ENCODE measurements around the gene CLEC2L. TPM values are rescaled to one million over a fixed set of nuclear protein-coding genes. Genes with fewer than 3 reads are reported as not detected.

CLEC2L gene
- total RNA-seq, 1 donor from 2014 or later, result not detected

DNA sequence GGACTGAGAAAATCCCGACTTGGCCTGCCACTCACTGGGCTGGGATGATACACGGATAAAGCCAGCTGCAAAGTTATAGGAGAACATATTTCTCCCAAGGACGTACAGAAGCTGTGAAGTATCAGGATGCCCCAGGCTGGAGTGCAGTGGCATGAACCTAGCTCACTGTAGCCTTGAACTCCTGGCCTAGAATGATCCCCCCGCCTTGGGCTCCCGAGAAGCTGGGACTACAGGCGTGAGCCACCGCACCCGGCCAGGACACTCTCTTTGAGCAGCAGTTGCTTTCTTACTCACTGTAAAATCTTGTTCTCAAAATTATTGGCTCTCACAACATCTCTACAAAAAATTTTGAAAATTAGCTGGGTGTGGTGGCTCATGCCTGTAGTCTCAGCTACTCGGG, 50.4 kb downstream of the CLEC2L start:
- DNase-seq (ENCODE audit: extremely low read depth, low read depth, low spot score), result no peak

GRCh38 chr7:139574618-139575337, 51.3 kb downstream of the CLEC2L start:
- no peak for DNase-seq (ENCODE audit: extremely low read depth, low read depth, low spot score)

- no peak for DNase-seq (ENCODE audit: extremely low read depth, low read depth, low spot score)
Observed at GRCh38 chr7:139575338-139575680, 51.8 kb downstream of the CLEC2L start.

DNA sequence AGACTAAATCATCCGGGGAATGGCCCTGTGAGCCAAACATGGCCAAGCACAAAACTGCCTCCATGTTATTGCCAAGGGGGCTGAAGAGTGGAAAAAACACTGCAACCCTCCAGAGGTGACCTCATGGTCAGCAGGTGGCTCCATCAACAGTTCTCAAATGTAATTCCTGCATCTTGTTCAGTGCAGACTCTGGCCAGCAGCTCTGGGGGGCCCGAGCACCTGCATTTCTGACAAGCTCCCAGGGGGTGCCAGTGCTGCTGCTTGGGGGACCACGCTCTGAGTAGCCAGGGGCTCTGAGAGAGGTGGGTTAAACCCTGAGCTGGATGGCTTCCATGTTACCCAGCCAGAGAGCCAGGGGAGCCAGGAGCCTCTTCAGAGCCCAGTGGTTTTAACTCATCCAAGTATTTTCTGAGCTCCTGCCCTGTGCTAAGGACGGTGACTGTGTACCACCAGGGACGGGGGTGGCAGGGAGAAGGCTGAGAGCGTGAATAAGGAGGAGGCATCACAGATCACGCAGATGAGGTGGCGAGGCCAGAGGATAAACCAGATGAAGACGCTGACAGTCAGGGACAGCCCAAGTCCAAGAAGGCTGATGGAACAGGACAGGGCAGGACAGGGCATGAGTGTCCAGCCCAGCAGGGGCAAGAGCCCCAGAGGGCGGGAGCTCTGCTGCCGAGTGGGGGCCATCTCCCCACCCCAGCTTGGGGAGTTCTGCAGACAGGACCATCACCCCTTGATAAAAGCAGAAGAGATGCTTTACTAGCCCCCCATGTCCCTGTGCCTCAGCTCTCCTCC, 52.9 kb downstream of the CLEC2L start:
- no peak for DNase-seq (ENCODE audit: extremely low read depth, low read depth, low spot score)

- no peak for DNase-seq (ENCODE audit: extremely low read depth, low read depth, low spot score)
Observed at GRCh38 chr7:139580435-139580834, 57.0 kb downstream of the CLEC2L start.

DNA sequence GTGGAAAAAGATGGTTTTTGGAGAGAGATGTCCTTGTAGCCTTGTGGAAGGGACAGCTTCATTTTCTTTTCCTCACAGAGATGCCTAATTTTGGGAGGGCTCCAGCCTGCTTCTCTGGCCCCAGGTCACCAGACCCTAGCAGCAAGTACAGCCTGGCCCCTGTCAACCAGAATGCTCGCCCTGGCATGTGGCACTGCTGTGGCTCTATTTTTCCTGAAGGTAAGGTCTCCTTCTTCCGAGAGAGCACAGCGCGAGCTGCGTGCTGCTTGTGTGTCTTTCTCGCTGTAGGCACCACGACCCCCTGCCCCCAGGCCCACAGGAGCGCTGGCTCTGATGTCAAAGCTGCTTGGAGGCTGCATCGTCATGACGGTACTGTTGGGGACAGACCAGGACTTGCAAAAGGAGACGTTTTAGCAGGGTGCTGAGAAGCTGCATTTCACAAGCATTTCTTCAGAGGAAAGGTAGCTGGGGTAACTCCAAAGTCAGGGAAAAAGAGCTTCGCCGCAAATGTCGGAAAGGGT, 58.7 kb downstream of the CLEC2L start:
- no peak for DNase-seq (ENCODE audit: extremely low read depth, low read depth, low spot score)

GRCh38 chr7:139582671-139583155, 59.2 kb downstream of the CLEC2L start:
- no peak for DNase-seq (ENCODE audit: extremely low read depth, low read depth, low spot score)

DNA sequence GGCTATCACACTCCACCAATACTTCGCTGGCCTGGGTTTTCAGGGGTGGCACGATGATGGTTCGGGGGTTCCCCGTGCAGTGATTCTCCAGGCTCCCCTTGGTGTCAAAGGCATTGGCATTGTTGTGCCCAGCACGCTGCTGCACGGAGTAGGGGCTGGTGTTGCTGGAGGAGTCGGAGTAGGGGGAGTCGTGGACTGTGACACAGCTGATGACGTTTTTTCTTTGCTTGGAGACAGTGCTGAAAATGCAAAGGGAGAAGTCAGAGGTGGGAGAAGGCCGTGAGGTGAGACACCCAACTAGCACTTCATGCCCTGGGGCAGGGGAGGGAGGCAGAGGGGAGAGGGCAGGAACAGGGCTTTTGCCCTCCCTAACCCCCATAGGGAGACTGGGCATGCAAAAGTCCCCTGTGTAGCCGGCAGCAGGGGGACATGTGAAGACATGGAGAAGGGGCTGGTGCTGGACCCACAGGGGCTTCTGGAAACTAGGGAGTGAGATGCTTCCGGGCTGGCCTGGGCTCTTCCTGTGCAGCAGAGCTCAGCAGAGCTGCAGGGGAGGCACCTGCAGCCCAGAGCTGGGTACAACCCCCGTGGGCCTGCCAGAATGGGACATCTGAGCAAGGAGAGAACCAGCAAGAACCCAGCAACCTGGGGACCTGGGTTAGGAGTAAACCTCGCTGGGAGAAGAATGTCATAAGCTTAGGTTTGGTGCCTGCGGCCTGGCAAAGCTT, 60.5 kb downstream of the CLEC2L start:
- no peak for DNase-seq (ENCODE audit: extremely low read depth, low read depth, low spot score)

DNA sequence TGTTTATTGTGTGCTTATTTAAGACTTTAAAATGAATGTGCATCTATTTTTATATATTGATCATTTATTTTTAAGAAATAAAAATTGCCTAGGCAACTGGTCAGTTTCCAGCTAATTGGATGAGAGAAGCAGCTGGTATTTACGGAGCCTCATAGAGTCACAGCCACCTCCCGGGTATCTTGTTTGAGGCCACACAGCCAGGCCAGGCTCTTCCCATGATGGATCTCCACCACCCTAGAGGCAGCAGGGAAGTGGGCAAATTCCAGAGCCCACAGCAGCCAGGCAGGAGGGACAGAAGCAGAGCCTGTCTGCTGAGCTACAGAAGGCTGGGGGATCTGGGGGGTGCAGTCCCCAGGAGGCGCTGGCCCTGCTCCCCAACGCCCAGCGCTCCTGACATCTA, 61.6 kb downstream of the CLEC2L start:
- DNase-seq (ENCODE audit: extremely low read depth, low read depth, low spot score), result no peak

- no peak for DNase-seq (ENCODE audit: extremely low read depth, low read depth, low spot score)
Observed at GRCh38 chr7:139586286-139586685, 62.8 kb downstream of the CLEC2L start.

DNA sequence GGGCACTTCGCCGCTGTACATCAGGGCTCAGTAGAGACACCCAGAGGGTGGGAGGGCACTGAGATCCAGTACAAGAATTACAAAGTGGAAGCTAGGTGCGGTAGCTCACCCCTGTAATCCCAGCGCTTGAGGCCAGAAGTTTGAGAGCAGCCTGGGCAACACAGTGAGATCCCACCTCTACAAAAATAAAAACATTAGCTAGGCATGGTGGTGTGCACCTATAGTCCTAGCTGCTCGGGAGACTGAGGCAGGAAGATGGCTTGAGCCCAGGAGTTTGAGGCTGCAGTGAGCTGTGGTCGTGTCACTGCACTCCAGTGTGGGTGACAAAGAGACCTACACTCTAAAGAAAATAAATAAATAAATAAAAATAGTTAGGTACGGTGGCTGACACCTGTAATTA, 64.0 kb downstream of the CLEC2L start:
- no peak for DNase-seq (ENCODE audit: extremely low read depth, low read depth, low spot score)

DNA sequence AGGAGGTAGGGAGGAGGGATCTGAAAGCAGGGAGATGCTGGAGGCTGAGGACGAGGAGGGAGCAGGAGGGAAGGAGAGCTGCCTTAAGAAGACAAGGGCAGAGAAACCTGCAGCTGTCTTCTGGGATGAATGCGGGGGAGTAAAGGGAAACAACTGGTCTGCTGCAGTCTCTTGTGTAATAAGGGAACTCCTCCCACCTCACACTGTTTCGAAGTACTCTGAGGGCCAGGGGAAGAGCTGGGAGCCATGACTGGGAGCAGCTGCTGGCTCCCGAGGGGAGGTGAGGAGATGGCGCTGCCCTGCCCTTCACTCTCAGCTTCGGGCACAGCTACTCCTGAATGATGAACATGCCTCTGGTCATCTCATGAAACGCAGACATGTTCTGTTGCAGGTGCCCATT, 65.1 kb downstream of the CLEC2L start:
- no peak for DNase-seq (ENCODE audit: extremely low read depth, low read depth, low spot score)

DNA sequence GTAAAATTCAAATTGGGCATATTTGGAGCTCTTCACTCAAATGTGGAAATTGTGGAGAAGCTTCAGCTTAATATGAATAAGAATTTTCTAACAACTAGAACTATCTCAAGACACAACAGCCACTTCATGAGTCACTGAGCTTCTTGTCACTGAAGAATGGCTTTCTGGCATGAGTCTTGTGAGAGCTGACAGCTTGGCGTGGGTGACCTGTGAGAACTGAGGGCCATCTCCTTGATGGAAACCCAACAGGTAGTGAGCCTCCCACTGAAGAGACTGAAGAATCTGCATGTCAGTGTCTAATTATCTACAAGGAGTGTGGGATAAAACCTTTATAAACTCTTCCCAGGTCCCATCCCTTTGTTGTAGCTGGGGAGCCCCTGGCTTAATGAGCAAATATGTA, 66.0 kb downstream of the CLEC2L start:
- DNase-seq (ENCODE audit: extremely low read depth, low read depth, low spot score), result no peak

DNA sequence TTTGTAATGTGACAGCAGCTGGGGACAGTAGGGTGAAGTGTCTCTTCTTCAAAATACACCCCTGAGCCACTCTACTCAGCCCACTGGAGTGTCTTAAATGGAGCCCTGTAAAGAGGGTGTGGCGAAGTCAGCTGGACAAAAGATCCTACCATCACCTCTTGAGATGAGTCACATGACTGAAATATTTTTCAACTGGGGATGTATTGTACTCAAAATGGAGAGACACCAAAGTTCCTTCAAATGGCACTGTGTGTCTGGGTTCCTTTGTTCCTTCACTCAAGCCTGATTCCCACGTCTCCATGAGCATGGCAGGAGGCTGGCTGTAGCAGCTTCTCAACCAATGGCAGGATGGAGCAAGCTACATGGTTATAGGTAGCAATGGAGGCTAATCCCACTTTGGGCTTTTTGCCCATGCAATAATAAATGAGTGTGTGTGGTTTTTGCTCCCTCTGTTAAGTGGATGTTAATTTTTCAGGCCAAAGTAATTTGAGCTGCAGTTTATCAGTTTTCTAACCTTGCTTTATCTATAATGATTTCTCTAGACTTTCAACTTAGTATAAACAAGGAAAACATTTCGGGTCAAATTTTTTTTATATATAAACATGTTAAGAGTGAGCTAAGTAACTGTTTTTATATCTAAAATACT, 68.2 kb downstream of the CLEC2L start:
- no peak for DNase-seq (ENCODE audit: extremely low read depth, low read depth, low spot score)

DNA sequence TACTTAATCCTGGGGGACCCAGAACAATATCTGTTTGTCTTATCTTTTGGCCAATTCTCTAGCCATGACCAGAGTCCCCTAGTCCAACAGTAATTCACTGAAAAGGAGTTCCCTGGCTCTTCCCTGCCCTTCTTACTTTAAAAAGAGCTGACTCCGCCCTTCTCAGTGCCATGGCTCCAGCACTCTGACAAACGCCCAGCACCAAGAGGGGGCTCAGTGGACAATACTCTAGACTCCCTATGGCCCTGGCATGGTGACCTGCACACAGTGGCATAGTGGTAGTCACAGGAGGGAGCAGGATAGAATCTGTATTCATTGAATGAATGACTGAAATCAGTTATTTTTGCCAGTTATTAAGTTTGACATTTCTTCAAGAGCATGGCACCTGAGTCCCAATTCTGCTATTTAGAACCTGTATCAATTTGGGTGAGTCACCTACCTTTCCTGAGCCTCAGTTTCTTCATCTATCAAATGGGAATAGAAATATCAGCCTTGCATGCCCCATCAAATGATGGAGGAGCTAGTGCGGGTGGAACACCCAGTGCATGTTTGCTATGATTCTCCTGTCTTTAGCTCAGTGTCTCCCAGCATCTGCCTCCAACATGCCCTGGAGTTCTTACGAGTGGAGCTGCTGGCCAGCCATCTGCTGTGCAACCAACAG, 69.4 kb downstream of the CLEC2L start:
- DNase-seq (ENCODE audit: extremely low read depth, low read depth, low spot score), result no peak

DNA sequence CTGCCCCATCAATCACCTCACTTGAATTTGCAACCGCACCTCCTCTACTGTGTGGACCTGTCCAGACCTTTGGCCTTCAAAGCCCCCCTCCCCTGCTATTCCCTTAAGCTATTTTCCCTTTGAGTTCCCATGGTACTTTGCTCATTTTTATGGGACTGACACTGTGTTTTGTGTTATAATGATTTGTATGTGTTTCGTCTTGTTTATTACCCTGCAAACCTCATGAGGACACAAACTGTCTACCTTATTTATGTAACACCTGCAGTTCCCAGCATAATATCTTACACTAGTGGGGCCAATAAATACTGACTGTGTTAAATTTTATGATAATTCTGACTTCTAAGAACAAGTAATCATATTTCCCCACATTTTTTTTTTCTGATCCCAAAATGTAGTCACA, 70.6 kb downstream of the CLEC2L start:
- DNase-seq (ENCODE audit: extremely low read depth, low read depth, low spot score), result no peak

Data from glomerular endothelial cell (primary cell).